GM19328 (cell line): ENCODE data around the gene PSTPIP2.
"Not testable (repeated sequence)": the region's sequence is repeated elsewhere in the genome, so short reads cannot be mapped to it uniquely, and the experiment has no call there.

ENCODE experiments used
- ATAC-seq: cut with Tn5 transposase; IDR thresholded peaks from one replicate; pipeline ENCODE4 v1.9.1; 2021; ENCODE audit warnings: mild to moderate bottlenecking, moderate library complexity; ENCODE audit not compliant: unreplicated experiment

PSTPIP2 gene

DNA sequence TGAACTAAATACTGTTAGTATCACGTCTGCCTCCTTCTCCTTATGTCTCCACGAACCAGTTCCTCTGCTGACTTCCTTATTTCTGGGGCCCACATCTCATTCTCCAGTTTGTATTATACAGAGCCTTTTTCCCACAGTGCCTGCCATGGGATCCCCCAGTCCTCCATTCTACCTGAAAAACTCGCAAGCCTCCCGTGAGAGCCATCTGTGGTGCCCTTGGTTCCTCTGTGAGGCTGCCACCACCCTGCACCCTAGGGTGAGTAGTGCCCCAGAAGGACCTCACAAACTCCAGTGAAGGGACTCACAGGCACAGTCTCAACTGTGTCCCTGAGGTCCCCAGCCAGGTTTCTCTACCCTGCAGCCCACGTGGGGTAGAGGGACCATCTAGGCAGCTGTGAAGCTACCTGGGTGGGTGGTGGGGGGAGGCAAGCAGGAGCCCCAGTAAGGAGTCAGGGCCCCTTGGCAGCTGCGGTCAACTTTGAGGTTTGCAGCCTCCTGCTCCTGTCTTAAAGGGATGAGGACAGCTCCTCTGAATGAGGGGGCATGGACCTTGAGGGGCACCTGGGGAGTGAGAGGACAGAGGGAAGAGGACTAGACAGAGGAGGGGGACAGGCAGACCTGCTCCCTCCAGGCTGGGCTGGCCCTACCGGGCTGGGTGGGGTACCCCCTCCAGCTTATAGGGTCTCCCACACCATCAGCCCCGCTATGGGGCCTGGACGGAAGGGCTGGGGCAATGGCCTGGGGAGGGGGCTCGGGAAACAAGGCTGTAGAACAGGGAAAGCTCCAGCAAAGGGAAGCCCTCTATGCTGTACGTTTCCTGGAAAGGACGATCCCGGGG lies 1.0 kb downstream of the PSTPIP2 start:
- ATAC-seq, result no peak

DNA sequence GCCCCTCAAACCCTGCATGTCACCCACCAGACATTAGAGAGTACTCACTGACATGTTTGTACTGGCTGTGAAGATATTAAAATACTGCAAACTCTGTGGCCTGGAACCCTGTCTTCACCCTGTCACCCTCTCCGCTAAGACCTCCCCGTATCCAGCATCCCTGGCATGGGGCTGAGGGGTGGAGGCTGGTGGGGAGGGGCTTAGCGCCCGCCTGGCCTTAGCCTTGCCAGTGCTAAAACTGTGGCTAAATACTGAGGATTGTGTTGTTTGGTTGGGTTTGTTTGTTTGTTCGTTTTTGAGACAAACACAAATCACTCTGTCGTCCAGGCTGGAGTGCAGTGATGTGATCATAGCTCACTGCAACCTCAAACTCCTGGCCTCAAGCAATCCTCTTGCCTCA lies 1.8 kb downstream of the PSTPIP2 start:
- ATAC-seq, result no peak

DNA sequence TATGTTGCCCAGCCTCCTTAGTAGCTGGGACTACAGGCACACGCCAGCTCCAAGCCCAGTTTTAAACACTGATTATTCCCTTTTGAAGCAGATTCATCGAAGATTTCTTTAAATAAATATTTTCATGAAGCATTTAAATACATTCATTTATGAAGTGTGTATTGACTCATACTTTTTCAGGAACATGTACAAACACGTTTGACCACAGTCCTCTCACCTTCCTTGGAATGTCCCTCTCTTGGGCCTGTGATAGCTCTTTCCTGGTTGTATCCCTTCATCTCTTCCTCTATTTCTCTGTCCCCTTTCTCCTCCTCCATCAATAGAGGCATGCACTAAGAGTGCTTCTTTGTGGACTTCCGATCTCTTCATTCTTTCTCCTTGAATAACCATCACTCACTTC lies 2.5 kb downstream of the PSTPIP2 start:
- ATAC-seq, result no peak

DNA sequence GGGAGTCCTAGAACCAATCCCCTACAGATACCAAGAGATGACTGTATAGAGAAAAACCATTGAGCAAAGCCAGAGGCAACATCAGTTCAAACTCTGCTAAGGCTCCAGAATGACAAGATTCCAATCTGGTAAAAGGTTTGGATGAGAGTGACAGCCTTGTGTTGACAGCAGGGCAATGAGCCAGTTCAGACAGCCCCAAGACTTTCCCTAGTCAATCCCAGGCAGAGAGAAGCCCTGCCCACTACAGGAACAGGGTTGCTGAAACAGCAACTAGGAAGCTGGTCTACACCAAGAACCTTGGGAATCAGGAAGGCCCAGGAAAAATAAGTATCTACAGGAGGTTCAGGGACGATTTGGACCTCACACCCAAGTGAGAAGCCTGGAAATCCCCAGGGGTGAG lies 3.3 kb downstream of the PSTPIP2 start:
- ATAC-seq, result no peak

DNA sequence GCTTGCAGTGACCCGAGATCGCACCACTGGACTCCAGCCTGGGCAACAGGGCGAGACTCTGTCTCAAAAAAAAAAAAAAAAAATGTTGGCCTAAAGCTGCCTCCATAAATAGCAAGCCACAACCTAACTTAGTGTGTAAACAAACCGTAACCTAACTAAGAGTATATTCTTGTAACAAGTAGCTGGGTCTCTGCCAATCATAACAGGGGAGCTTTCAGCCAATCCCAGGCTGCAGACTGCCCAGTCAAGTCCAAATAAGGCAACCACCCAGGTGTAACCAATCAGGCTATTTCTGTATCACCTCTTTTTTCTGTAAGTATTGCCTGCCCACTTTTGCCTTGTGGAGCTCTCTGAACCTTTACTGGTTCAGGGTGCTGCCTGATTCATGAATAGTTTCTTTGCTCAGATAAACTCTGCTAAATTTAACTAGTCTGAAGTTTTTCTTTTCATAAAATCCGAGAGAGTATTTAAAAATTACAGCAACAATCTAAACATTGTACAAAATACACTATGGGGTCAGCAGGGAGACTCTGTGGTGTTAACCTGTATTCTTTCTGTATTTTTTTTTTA lies 4.5 kb downstream of the PSTPIP2 start:
- ATAC-seq, result no peak

DNA sequence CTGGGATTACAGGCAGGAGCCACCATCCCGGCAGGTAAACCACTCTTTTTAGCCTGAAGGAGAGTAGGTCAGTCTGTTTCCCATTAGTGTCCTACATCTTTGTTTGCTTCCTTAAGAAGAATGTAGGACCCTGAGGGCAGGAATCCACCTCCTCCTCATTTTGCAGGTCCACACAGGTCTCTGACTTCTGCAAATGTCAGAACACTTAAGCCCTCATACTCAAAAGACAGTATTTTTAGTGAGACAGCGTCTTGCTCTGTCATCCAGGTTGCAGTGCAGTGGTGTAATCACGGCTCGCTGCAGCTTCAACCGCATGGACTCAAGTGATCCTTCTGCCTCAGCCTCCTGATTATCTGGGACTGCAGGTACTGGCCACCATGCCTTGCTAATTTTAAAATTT lies 9.3 kb downstream of the PSTPIP2 start:
- no peak for ATAC-seq

DNA sequence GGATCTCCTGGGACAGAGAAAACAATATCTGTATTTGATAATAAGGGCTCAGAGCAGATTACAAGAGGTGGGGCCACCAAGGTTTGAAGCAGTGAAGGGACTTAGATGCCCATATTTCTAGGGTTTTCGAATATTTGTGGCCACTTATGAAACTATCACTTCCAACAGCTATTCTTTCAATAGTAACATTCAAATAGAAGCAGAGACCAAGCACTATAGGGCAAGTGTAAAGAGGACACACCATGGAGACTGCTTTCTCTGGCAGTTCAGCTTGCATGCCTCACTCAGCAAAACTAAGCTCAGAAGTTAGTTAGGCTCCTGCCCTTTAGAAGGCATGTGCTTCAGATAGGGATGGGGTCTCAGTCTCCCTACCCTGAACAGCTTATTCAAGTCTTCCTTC lies 10.3 kb downstream of the PSTPIP2 start:
- ATAC-seq, result no peak

DNA sequence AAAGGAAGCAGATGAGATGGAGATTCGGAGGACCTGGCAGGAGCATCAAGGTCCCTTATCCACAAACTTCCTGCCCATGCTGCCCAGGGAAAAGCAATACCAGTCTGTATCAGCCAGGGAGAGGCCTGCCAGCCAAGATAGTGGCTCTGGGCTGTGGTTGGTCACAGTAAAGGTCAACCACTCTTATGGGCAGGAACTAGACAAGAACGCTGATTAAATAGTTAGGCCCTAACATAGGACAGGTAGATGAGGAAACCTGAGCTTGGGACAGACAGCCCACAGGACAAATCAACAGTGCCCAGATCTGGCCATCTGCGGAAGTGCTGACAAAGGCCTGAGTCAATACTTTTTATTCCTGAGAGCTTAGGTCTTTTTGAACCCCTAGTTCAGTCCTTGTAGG lies 10.7 kb downstream of the PSTPIP2 start:
- no peak for ATAC-seq

DNA sequence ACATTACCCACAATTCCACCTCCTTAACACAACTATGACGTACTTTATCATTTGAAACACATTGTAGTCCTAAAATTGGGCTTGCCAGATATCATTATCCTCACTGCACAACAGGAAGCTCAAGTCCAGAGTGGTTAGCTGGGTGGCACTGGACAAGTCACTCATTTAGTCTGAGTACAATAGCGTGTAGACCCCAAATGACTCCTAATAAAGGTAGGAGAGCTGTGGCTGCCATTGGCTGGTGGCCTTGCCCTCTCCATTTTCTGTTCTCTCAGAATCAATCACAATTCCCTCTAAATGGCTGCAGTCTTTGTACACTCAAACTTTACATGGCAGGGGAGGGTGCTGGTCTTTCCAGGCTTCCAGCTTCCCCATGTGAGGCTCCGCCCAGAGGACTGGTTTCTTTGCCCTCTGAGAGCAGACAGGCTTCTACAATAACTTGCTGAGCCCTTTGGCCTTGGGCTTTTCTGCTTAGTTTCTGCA lies 11.7 kb downstream of the PSTPIP2 start:
- ATAC-seq, result no peak

DNA sequence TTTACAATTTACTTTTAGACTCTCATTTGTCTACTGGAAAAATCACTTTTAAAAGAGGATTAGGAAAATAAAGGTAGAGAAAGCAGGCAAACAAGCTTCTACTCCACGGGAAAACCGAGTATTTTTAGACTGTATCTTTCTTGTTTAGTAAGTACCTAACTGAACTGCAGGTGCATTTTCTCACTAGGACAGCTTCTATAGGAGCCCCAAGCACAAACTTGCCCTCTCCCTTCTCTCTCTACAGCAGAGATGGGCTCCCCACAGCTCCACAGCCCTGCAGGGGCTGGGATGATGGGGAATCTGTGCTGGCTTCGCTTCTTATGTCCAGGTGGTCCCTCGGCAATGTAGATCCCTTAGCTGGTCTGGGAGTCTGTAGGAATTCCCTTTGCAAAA lies 16.2 kb downstream of the PSTPIP2 start:
- no peak for ATAC-seq

DNA sequence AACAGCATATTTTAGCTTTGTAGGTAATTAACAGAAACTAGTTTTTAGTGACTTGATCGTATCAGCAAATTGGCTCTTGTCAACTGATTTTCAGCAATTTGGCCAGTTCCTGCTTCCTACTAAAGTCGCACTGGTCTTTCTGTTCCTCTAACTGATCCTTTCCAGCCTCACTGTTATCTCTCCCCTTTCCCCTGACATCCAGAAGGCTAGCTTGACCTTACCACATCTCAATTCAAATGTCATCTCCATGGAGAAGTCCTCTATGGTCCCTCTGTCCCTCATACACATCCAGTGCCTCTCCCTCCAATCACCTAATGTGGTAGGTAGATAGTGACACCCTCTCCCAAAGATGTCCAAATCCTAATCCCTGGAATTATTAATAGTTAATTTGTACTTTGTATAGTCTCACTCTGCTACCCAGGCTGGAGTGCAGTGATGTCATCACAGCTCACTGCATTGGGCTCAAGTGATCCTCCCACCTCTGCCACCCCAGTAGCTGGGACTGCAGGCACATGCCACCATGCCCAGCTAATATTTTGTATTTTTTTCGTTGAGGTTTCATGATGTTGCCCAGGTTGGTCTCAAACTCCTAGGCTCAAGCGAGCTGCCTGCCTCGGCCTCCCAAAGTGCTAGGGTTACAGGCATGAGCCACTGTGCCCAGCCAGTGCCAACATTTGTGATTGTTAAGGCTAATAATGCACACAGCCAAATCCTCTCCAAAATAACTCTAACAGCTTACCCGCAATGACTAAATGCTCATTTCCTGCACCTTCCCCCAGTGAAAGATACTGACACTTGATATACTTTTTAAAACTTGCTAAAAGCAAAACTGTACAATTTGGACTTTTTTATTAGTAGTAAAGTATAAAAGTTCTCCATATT lies 16.9 kb downstream of the PSTPIP2 start:
- ATAC-seq, result no peak

DNA sequence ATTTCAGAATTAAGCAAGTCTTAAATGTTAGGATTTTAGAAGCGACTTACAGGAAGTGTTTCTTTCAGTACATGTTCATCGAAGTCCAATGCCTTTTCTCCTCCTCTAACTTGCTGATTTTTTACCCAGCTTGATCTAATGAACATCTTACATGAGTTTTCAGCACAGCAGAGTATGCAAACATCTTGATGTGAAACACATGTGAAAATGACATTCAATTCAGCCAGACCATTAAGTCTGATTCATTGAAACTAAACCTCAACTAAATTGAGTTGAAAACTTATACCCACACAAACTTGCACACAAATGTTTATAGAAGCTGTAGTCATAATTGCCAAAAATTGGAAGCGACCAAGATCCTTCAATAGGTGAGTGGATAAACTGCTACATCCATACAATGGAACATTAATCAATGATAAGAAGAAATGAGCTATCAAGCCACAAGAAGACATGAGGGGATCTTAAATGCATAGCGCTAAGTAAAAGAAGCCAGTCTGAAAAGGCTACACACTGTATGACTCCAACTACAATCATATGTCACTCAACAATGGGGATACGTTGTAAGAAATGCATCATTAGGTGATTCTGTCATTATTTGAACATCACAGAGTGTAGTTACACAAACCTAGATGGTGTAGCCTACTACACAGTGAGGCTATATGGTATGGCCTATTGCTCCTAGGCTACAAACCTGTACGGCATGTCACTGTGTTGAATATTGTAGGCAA lies 18.5 kb downstream of the PSTPIP2 start:
- ATAC-seq, result no peak

DNA sequence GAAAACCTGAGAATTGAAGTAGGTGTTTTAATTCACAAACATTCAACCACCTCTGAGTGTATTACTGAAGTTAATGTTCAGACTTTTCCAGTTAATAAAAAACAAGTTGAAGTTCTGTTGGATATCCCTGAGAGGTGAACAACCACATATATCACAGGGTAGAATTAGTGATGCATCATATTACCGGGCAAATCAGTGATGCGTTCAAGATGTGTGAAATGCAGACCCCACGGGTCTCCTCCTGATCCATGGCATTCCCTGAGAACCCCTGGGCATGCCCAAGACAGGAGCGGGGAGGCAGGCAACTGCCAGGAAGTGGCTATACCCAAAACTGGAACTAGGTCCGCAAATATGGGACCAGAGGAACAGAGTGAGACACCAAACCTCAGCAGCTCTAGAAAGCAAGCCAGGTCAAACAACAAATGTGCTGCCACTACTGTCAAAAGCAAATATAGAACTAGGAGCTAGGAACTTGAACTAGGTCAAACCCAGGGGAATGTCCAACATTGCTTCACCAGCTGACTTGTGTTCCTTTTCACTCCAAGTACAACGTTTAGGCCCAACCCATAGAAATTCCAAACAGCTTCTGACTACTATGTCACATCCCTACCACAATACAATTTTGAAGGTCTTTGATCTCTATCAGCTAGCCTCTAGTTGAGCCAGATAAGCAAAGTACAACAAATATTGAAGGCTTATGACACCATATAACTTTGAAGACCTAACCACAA lies 20.2 kb downstream of the PSTPIP2 start:
- ATAC-seq, result no peak

DNA sequence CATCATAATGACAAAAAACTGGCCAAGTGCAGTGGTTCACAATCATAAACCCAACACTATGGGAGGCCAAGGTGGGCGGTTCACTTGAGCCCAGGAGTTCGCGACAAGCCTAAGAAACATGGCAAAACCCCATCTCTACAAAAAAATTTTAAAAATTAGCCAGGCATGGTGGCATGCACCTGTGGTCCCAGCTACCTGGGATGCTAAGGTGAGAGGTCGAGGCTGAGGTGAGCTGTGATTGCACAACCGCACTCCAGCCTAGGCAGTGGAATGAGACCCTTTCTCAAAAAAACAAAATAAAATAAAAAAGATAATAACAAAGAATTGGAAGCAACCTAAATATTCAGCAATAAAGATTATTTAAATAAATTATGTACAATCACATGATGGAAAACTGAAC lies 21.8 kb downstream of the PSTPIP2 start:
- no peak for ATAC-seq

DNA sequence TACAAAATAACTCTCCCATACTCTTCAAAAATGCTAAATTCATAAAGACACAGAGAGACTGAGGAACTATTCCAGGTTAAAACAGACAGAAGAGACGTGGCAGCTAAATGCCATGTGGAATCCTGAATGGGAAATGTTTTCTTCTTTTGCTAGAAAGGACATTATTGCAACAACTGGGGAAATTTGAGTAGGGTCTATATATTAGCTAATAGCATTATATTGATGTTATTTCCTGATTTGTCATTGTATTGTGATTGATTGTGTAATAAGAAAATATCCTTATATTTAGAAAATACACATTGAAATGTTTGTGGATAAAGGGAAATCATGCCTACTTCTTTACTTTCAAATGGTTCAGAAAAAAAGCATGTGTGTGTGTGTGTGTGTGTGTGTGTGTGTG lies 23.4 kb downstream of the PSTPIP2 start:
- no peak for ATAC-seq

DNA sequence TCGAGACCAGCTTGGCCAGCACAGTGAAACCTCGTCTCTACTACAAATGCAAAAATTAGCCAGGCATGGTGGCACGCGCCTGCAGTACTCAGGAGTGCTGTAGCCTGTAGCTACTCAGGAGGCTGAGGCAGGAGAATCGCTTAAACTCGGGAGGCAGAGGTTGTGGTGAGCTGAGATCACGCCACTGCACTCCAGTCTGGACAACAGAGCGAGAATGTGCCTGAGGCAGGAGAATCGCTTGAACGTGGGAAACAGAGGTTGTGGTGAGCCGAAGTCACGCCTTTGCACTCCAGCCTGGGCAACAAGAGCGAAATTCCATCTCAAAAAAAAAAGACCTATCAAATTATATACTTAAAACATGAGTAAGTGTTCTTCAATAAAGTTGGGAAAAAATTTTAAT lies 24.7 kb downstream of the PSTPIP2 start:
- not testable (repeated sequence) for ATAC-seq

DNA sequence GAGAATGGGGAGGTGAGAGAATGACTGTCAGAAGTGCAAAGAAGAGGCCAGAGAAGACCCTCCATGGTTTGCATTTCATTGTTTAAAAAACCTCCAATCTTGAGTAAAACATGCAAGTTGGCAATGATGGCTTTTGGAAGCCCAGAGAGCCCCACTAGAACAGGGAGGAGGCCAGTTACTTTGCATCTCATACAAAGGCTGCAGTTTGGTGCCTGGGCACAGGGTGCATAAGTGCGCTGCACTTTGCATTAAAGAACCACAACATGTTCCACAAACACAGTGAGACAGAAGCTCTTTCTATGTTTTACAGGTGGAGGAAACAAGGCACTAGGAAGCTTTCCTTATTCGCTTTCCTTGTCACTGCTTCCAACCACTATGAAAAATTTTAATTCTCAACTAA lies 25.4 kb downstream of the PSTPIP2 start:
- no peak for ATAC-seq

DNA sequence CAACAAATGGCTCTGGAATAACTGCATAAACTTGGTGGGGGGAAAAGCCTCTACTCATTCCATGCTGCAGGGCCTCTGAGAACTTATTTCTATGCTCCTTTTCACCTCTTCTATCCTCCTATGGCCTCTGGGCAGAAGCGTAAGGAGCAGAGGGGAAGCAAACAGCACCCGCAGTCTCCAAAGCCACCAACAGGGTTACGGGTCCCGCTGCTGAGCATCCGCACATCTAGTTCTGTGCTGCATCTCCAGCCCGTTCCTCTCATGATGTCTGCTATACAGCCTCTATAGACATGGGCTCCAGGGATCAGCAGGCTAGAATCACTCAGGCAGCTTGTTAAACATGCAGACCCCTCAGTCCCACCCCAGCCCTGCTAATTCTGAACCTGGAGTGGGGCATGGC lies 25.9 kb downstream of the PSTPIP2 start:
- ATAC-seq, result no peak

DNA sequence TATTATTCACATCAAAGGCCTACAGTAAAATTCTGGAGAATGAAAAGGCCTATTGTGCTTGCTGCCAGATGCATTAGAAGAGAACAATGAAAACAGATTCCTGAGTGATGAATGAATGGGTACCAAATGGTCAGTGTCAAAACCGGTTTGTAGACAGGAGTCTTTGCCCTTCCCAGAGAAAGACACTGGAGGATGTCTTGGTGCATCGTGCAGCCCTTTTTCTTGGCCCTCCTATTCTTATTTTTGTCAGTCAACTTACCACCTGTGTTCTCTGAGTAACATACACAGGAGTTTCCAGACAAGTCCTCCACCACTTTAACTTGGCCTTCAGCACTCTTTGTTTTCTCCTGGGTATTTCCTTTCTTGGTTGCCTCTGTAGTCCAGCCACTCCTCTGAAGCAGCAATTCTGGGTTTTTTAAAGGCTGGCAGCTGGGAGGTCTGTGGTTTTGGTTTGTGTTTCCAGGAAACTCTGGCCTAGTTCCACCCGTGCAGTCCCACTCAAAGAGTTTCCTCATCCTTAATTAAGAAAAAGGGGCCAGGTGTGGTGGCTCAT lies 29.4 kb downstream of the PSTPIP2 start:
- ATAC-seq, result no peak

DNA sequence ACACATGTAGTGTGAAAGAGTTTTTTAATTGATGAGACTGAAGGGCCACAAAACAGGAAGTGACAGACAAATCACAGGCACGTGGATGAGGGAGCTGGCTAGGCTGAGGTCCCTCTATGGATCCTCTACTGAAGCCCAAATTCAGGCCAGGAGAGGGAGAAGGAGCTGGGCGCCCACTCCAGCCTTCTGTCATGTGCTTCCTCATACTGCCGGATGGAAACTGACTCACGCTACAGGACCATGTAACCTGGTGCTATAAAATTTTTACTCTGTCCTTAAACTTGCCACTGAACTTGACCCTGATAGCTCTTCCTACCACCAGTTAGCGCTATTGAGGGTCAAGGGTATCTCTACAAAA lies 31.3 kb downstream of the PSTPIP2 start:
- no peak for ATAC-seq
